GM23338 (cell line): ENCODE data around the gene CDC14A. TPM values are rescaled to one million over a fixed set of nuclear protein-coding genes. Genes with fewer than 3 reads are reported as not detected.

ENCODE experiments used
- ATAC-seq: fragments of 200-7000 bp; cut with Tn5 transposase; 3 replicates; pipeline ENCODE4 v1.9.1; 2020
- DNase-seq: peaks from one replicate; pipeline ENCODE4 v3.0.0-alpha.2; 2015; ENCODE audit warnings: low spot score
- H2AFZ ChIP-seq: fragments of 200-600 bp; sonication (generic); 2 replicates; pipeline ENCODE4 v1.8.0; 2016; ENCODE audit warnings: antibody characterized with exemption, mild to moderate bottlenecking, moderate library complexity
- H3F3A ChIP-seq: fragments of 200-600 bp; sonication (generic); replicated peaks from 2 replicates; pipeline ENCODE4 v1.8.0; 2017; ENCODE audit warnings: antibody characterized with exemption, mixed run types, low read depth
- H3K27ac ChIP-seq: fragments of 200-600 bp; sonication (generic); 2 replicates; pipeline ENCODE4 v1.6.1; 2016; ENCODE audit warnings: low read depth
- H3K27me3 ChIP-seq: fragments of 200-600 bp; sonication (generic); 2 replicates; pipeline ENCODE4 v1.8.0; 2016; ENCODE audit warnings: mild to moderate bottlenecking, mixed run types, moderate library complexity; ENCODE audit not compliant: insufficient read depth
- H3K36me3 ChIP-seq: fragments of 200-600 bp; sonication (generic); 2 replicates; pipeline ENCODE4 v1.8.0; 2016; ENCODE audit warnings: mild to moderate bottlenecking; ENCODE audit not compliant: insufficient read depth
- H3K4me1 ChIP-seq: fragments of 200-600 bp; sonication (generic); 2 replicates; pipeline ENCODE4 v1.8.0; 2016; ENCODE audit warnings: mild to moderate bottlenecking, moderate library complexity; ENCODE audit not compliant: insufficient read depth
- H3K4me2 ChIP-seq: fragments of 200-600 bp; sonication (generic); 2 replicates; pipeline ENCODE4 v1.7.1; 2017; ENCODE audit warnings: mixed run types
- H3K4me3 ChIP-seq: fragments of 200-600 bp; sonication (generic); 2 replicates; pipeline ENCODE4 v1.6.1; 2016; ENCODE audit warnings: mixed run types
- H3K79me2 ChIP-seq: fragments of 200-600 bp; sonication (generic); replicated peaks from 2 replicates; pipeline ENCODE4 v1.8.0; 2017; ENCODE audit warnings: mild to moderate bottlenecking; ENCODE audit not compliant: insufficient read depth
- H3K9me2 ChIP-seq: fragments of 200-600 bp; sonication (generic); 2 replicates; pipeline ENCODE4 v1.8.0; 2017; ENCODE audit not compliant: insufficient read depth
- H4K20me1 ChIP-seq: fragments of 200-600 bp; sonication (generic); replicated peaks from 2 replicates; pipeline ENCODE4 v1.8.0; 2017; ENCODE audit warnings: mild to moderate bottlenecking; ENCODE audit not compliant: insufficient read depth
- H3K27ac Mint-ChIP-seq: 2 replicates; pipeline ENCODE4 v1.8.0; 2020; ENCODE audit warnings: inconsistent platforms, mild to moderate bottlenecking, moderate library complexity, mixed read lengths
- H3K27me3 Mint-ChIP-seq: 3 replicates; pipeline ENCODE4 v1.8.0; 2022; ENCODE audit warnings: low read depth, mild to moderate bottlenecking, moderate library complexity, mixed read lengths, inconsistent platforms; ENCODE audit not compliant: insufficient read depth, poor library complexity
- H3K36me3 Mint-ChIP-seq: 3 replicates; pipeline ENCODE4 v1.8.0; 2021; ENCODE audit warnings: low read depth, mild to moderate bottlenecking, inconsistent platforms, moderate library complexity, mixed read lengths
- H3K4me1 Mint-ChIP-seq: 3 replicates; pipeline ENCODE4 v1.8.0; 2020; ENCODE audit warnings: mild to moderate bottlenecking, inconsistent platforms, mixed read lengths
- H3K4me3 Mint-ChIP-seq: 3 replicates; pipeline ENCODE4 v1.8.0; 2021; ENCODE audit warnings: moderate library complexity, mild to moderate bottlenecking, inconsistent platforms, mixed read lengths
- H3K9me3 Mint-ChIP-seq: 3 replicates; pipeline ENCODE4 v1.8.0; 2020; ENCODE audit warnings: moderate library complexity, mild to moderate bottlenecking, inconsistent platforms, mixed read lengths
- CREB1 ChIP-seq: fragments of 250-450 bp; sonication (Bioruptor Pico); IDR thresholded peaks from 2 replicates; pipeline ENCODE4 v1.5.0; 2020; ENCODE audit warnings: low read depth, mild to moderate bottlenecking, moderate library complexity
- EZH2 ChIP-seq: fragments of 200-600 bp; sonication (generic); IDR thresholded peaks from one replicate; pipeline ENCODE4 v1.8.0; 2017; ENCODE audit warnings: antibody characterized with exemption, mild to moderate bottlenecking, low read depth; ENCODE audit not compliant: unreplicated experiment
- EZH2phosphoT487 ChIP-seq: fragments of 200-600 bp; sonication (generic); IDR thresholded peaks from one replicate; pipeline ENCODE4 v1.8.1; 2018; ENCODE audit warnings: antibody characterized with exemption; ENCODE audit not compliant: unreplicated experiment
- JUNB ChIP-seq: IDR thresholded peaks from one replicate; pipeline ENCODE4 v1.6.1; 2016; ENCODE audit warnings: antibody characterized with exemption; ENCODE audit not compliant: unreplicated experiment
- NANOG ChIP-seq: IDR thresholded peaks from 2 replicates; pipeline ENCODE4 v1.6.1; 2016; ENCODE audit warnings: antibody characterized with exemption, borderline replicate concordance
- REST ChIP-seq: IDR thresholded peaks from one replicate; pipeline ENCODE4 v1.6.1; 2018; ENCODE audit warnings: antibody characterized with exemption; ENCODE audit not compliant: unreplicated experiment
- STAT1 ChIP-seq: IDR thresholded peaks from one replicate; pipeline ENCODE4 v1.6.1; 2016; ENCODE audit warnings: antibody characterized with exemption; ENCODE audit not compliant: unreplicated experiment
- ZNF114 ChIP-seq: fragments of 250-450 bp; sonication (Bioruptor Pico); IDR thresholded peaks from 2 replicates; pipeline ENCODE4 v1.5.0; 2020; ENCODE audit warnings: mild to moderate bottlenecking, moderate library complexity
- ZNF331 ChIP-seq: fragments of 250-450 bp; sonication (Bioruptor Pico); IDR thresholded peaks from 2 replicates; pipeline ENCODE4 v1.5.0; 2020; ENCODE audit warnings: low read depth, mild to moderate bottlenecking, moderate library complexity
- ZNF462 ChIP-seq: fragments of 250-450 bp; sonication (Bioruptor Pico); IDR thresholded peaks from 2 replicates; pipeline ENCODE4 v1.5.0; 2020; ENCODE audit warnings: mild to moderate bottlenecking, moderate library complexity
- polyA plus RNA-seq: library from polyadenylated mRNA; unstranded; fragments of >200 nt; fragmentation: Nextera tagmentation; extraction: Ambion mirVana; gene quantifications from 2 replicates; pipeline ENCODE4 v1.2.1, GENCODE V29; 2016
- total RNA-seq: library from RNA; depleted of rRNA; stranded (reverse); fragments of >200 nt; shearing (Covaris generic); gene quantifications from 2 replicates; pipeline ENCODE4 v1.2.3, GENCODE V29; 2014
- TF ChIP-seq, protein P1 (sequence below), 2 experiments: fragments of 200-600 bp in 1 of 2; sonication (generic) in 1 of 2; conservative IDR thresholded peaks; 2 replicates each; pipeline versions ENCODE4 v1.5.1 to v1.6.1; 2016 to 2017; ENCODE audit warnings: antibody characterized with exemption in 2 of 2, low read depth in 2 of 2, mild to moderate bottlenecking in 2 of 2, moderate library complexity in 1 of 2

CDC14A gene
- total and polyA plus RNA-seq, 2 experiments from 2014 or later: 11.1 to 20.8 TPM

DNA sequence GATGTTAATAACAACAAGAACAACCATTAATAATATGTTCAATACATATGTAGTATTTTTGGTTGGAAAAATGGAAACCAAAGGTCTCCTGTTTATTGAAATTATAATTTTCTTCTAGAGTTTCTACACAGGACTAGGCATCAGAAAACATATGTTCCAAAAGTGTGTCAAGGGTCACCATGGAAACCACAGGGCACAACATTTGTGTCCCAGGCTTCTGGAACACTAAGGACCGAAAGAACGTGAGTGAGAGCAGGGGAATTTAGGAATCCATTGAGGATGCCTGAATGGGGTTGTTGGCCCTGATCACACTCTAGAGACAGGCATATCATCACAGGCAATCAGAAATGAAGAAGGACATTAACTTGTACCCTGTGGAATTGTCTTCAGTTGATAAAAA, 7.5 kb upstream of the CDC14A start (continued):
- TF ChIP-seq ZNF462 (CRISPR knock-in tag) (no peak), EZH2 (no peak), EZH2phosphoT487 (no peak), JUNB (no peak)
- TF ChIP-seq, protein P1, sequence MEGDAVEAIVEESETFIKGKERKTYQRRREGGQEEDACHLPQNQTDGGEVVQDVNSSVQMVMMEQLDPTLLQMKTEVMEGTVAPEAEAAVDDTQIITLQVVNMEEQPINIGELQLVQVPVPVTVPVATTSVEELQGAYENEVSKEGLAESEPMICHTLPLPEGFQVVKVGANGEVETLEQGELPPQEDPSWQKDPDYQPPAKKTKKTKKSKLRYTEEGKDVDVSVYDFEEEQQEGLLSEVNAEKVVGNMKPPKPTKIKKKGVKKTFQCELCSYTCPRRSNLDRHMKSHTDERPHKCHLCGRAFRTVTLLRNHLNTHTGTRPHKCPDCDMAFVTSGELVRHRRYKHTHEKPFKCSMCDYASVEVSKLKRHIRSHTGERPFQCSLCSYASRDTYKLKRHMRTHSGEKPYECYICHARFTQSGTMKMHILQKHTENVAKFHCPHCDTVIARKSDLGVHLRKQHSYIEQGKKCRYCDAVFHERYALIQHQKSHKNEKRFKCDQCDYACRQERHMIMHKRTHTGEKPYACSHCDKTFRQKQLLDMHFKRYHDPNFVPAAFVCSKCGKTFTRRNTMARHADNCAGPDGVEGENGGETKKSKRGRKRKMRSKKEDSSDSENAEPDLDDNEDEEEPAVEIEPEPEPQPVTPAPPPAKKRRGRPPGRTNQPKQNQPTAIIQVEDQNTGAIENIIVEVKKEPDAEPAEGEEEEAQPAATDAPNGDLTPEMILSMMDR (conservative IDR thresholded peaks at IDR 0.05; ENCODE audit: low read depth in 2 of 2): no peak

DNA sequence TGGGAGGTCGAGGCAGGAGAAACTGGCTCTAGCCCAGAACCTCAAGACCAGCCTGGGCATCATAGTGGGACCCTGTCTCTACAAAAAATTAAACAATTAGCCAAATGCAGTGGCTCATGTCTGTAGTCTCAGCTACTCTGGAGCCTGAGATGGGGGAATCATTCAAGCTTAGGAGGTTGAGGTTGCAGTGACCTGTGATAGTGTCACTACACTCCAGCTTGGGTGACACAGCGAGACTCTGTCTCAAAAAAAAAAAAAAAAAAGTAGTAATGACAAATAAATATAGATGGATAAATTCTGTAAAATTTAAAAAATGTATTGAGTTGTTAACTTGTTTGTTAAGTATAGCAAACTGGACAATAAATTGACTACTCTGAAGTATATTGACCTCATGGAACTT, 5.9 kb upstream of the CDC14A start:
- ATAC-seq: no peak
- Histone ChIP-seq H4K20me1 (no peaks in the 10 kb centered on the region), H3K9me2 (no peaks in the 10 kb centered on the region), H3K36me3 (no peaks in the 10 kb centered on the region), H2AFZ (no peak overlapping the region), H3K27ac (no peak overlapping the region), H3K4me3 (no peak overlapping the region), H3K4me1 (no peaks in the 10 kb centered on the region), H3K27me3 (no peaks in the 10 kb centered on the region), H3F3A (no peaks in the 10 kb centered on the region), H3K4me2 (no peak overlapping the region), H3K79me2 (no peaks in the 10 kb centered on the region)
- peaks cover 5% of the 10 kb centered on the region for H3K4me1 Mint-ChIP-seq
- H3K4me3 Mint-ChIP-seq: no peak overlapping the region
- peaks cover 4% of the 10 kb centered on the region for H3K27me3 Mint-ChIP-seq
- no peak overlapping the region for H3K27ac Mint-ChIP-seq
- no peaks in the 10 kb centered on the region for H3K9me3 Mint-ChIP-seq
- no peak for DNase-seq
- H3K36me3 Mint-ChIP-seq: no peaks in the 10 kb centered on the region
- TF ChIP-seq CREB1: no peak
- no peak for TF ChIP-seq REST
- no peak for TF ChIP-seq EZH2
- TF ChIP-seq, protein P1 (conservative IDR thresholded peaks at IDR 0.05; ENCODE audit: low read depth in 2 of 2): no peak
- no peak for TF ChIP-seq NANOG
- TF ChIP-seq ZNF114: no peak
- TF ChIP-seq EZH2phosphoT487: no peak
- TF ChIP-seq STAT1: no peak
- no peak for TF ChIP-seq ZNF331
- no peak for TF ChIP-seq JUNB
